HG02970 (cell line): ENCODE measurements around the gene COL21A1.
"Not testable (repeated sequence)": the region's sequence is repeated elsewhere in the genome, so short reads cannot be mapped to it uniquely, and the experiment has no call there.

Experiments used
- ATAC-seq: cut with Tn5 transposase; IDR thresholded peaks from one replicate; pipeline ENCODE4 v1.9.1; 2021; ENCODE audit warnings: mild to moderate bottlenecking, moderate library complexity, moderate number of reproducible peaks; ENCODE audit not compliant: unreplicated experiment, low FRiP score

The COL21A1 gene

DNA sequence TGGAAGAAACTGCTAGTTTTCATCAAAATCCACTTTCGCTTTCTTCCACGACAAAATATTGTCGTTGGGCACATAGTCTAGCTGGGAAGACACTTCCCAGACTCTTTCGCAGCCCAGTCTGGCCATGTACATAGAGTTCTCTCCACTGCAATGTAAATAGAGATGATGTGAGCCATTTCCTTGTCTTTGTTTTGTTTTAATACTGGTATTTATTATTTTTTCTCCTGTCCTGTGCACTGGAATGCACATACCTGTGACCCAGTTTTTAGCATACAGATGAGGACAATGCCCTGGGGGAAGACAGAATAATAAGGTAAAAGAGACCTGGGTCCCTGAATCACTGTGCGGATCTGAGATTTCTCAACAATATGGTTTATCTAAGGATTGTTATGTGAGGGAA is 222.4 kb downstream of the COL21A1 start:
- no peak for ATAC-seq

GRCh38 chr6:56023829-56024228 is 223.6 kb downstream of the COL21A1 start:
- no peak for ATAC-seq

- ATAC-seq, result no peak
These were observed 224.7 kb downstream of the COL21A1 start for GRCh38 chr6:56022678-56023077.

- no peak for ATAC-seq
These were observed 225.4 kb downstream of the COL21A1 start for GRCh38 chr6:56021943-56022342.

DNA sequence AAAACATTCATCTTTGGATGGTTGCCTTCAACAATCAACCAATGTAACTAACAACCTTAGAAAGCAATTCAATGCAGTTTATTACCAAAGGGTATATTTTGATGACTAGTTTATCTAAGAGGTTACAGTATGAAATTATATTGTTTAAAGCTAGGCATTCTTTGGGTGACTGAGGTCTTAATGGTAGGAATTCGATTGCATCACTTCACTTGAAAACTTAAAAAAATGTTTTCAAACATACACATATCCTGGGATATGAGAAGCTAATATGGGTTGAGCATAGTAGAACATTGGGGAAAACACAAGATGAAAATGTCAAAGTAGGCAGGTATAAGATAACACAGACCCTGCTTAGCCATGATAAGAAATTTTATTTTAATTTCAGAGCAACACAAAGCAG is 227.4 kb downstream of the COL21A1 start:
- no peak for ATAC-seq

- no peak for ATAC-seq
These were observed 230.2 kb downstream of the COL21A1 start for GRCh38 chr6:56017198-56017597.

DNA sequence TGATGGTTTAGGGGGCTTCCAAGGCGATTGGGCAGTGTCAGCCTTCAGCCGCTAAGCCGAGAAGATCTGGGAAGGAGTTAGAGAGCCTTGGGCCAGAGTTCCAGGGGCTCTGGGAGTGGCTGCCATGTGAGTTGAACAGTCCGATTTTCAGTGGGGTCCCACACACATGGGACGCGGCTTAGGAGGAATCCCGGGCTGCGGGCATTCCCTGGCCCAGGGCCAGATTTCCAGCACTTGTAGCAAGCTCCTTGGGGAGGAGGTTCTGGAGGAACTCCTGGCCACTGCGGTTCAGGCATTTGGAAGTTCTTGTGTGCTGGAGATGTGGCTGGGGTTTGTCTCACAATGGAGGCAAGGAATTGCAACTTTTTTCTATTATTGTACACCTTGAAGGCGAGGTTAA is 233.3 kb downstream of the COL21A1 start:
- ATAC-seq, result not testable (repeated sequence)

GRCh38 chr6:56009636-56010035 is 237.7 kb downstream of the COL21A1 start:
- ATAC-seq, result no peak
